Stimulated activated CD8-positive, alpha-beta memory T cell treated with anti-CD3 and anti-CD28 coated beads, Interleukin-15, amount 100 ng/mL, for 24 hours (primary cell): Measurements from ENCODE around the gene USP40.

Experiments
- DNase-seq: peaks from one replicate; pipeline ENCODE4 v3.0.0-alpha.2; 2020; ENCODE audit warnings: low read depth

USP40 gene

GRCh38 chr2:233556881-233557736 is 9.5 kb downstream of the USP40 start:
- no peak for DNase-seq

- no peak for DNase-seq
These were observed 13.2 kb downstream of the USP40 start for GRCh38 chr2:233553366-233553765.

GRCh38 chr2:233551491-233551890 is 15.1 kb downstream of the USP40 start:
- no peak for DNase-seq

GRCh38 chr2:233546774-233547173 is 19.8 kb downstream of the USP40 start:
- no peak for DNase-seq

- no peak for DNase-seq
These were observed 20.5 kb downstream of the USP40 start for GRCh38 chr2:233546101-233546500.

GRCh38 chr2:233544200-233544610 is 22.4 kb downstream of the USP40 start:
- no peak for DNase-seq

GRCh38 chr2:233542507-233542906 is 24.1 kb downstream of the USP40 start:
- no peak for DNase-seq

GRCh38 chr2:233538741-233539140 is 27.8 kb downstream of the USP40 start:
- no peak for DNase-seq

- DNase-seq = no peak
These were observed 31.3 kb downstream of the USP40 start for GRCh38 chr2:233535271-233535670.

- no peak for DNase-seq
These were observed 33.6 kb downstream of the USP40 start for GRCh38 chr2:233532971-233533370.

GRCh38 chr2:233531955-233532354 is 34.6 kb downstream of the USP40 start:
- no peak for DNase-seq

- no peak for DNase-seq
These were observed 36.2 kb downstream of the USP40 start for GRCh38 chr2:233530381-233530780.

- no peak for DNase-seq
These were observed 38.4 kb downstream of the USP40 start for GRCh38 chr2:233528182-233528581.

GRCh38 chr2:233525791-233526190 is 40.8 kb downstream of the USP40 start:
- no peak for DNase-seq

GRCh38 chr2:233519787-233520611 is 46.6 kb downstream of the USP40 start:
- no peak for DNase-seq

- DNase-seq = no peak
These were observed 52.5 kb downstream of the USP40 start for GRCh38 chr2:233513953-233514655.

GRCh38 chr2:233503947-233504637 is 62.5 kb downstream of the USP40 start:
- DNase-seq = no peak

GRCh38 chr2:233503481-233503880 is 63.1 kb downstream of the USP40 start:
- DNase-seq = no peak

- DNase-seq = no peak
These were observed 65.1 kb downstream of the USP40 start for GRCh38 chr2:233501198-233502076.

GRCh38 chr2:233499928-233500327 is 66.7 kb downstream of the USP40 start:
- no peak for DNase-seq

- no peak for DNase-seq
These were observed 68.5 kb downstream of the USP40 start for GRCh38 chr2:233498126-233498525.
